Activated T-cell treated with anti-CD3 and anti-CD28 coated beads, Interleukin-2, amount 50 U/mL, for 72 hours (primary cell): Measurements from ENCODE around the gene CDH24. TPM values are rescaled to one million over a fixed set of nuclear protein-coding genes. Genes with fewer than 3 reads are reported as not detected.
A peak's percentile ranks its signal among the peaks of the same experiment; 100 is the strongest.

Source experiments
- ATAC-seq, 2 donors: fragments of 150-1000 bp; cut with Tn5 transposase; replicated peaks in 1 of 2; 2 replicates each; pipeline ENCODE4 v1.10.0; 2021; ENCODE audit warnings: moderate library complexity in 2 of 2, mild to moderate bottlenecking in 1 of 2
- DNase-seq, 2 donors: peaks; one replicate each; pipeline ENCODE4 v3.0.0; 2021 to 2022; ENCODE audit warnings: mixed read lengths in 1 of 2
- H3K27ac Mint-ChIP-seq: one replicate; pipeline ENCODE4 v1.8.0; 2022; ENCODE audit warnings: mild to moderate bottlenecking, moderate library complexity, mixed read lengths
- H3K27me3 Mint-ChIP-seq: one replicate; pipeline ENCODE4 v1.8.0; 2022; ENCODE audit warnings: low read depth, mixed read lengths
- H3K36me3 Mint-ChIP-seq, 2 donors: one replicate each; pipeline ENCODE4 v1.8.0; 2022; ENCODE audit warnings: mixed read lengths in 2 of 2, mild to moderate bottlenecking in 1 of 2; ENCODE audit not compliant: insufficient read depth in 2 of 2
- H3K4me1 Mint-ChIP-seq: one replicate; pipeline ENCODE4 v1.8.0; 2022; ENCODE audit warnings: low read depth, mixed read lengths
- H3K4me3 Mint-ChIP-seq, 2 donors: one replicate each; pipeline ENCODE4 v1.8.0; 2022; ENCODE audit warnings: mild to moderate bottlenecking in 2 of 2, mixed read lengths in 2 of 2, moderate library complexity in 2 of 2
- H3K9me3 Mint-ChIP-seq, 2 donors: one replicate each; pipeline ENCODE4 v1.8.0; 2022; ENCODE audit warnings: mixed read lengths in 2 of 2
- total RNA-seq, 2 donors: library from RNA; stranded (reverse); gene quantifications; one replicate each; pipeline ENCODE4 v1.2.3, GENCODE V29; 2022

The CDH24 gene
- total RNA-seq, 2 donors from 2014 or later, result 0.82 to 1.5 TPM

- H3K27ac Mint-ChIP-seq, result no peak within 1 kb of the TSS
- H3K36me3 Mint-ChIP-seq, result no peaks in the 10 kb centered on the region
- ATAC-seq (no peak), DNase-seq (no peak)
- H3K9me3 Mint-ChIP-seq, result no peaks in the 10 kb centered on the region
- H3K4me1 Mint-ChIP-seq, result no peaks in the 10 kb centered on the region
- H3K4me3 Mint-ChIP-seq, result no peak within 1 kb of the TSS
- H3K27me3 Mint-ChIP-seq, result no peaks in the 10 kb centered on the region
Observed at GRCh38 chr14:23042162-23042965, 15.0 kb downstream of the CDH24 start, which contains the start of gene PSMB11. Gene PSMB11, plus strand, starts transcription at chr14:23042212. Its CDS starts 14 bp downstream, at chr14:23042226.

- H3K27me3 Mint-ChIP-seq, result no peaks in the 10 kb centered on the region
- ATAC-seq, result no peak
- no peak overlapping the region for H3K4me3 Mint-ChIP-seq
- H3K27ac Mint-ChIP-seq, result no peak overlapping the region
- no peaks in the 10 kb centered on the region for H3K4me1 Mint-ChIP-seq
- H3K36me3 Mint-ChIP-seq, result no peaks in the 10 kb centered on the region
- H3K9me3 Mint-ChIP-seq, result no peaks in the 10 kb centered on the region
- DNase-seq, result no peak
Observed at GRCh38 chr14:23041729-23042128, 15.6 kb downstream of the CDH24 start.

GRCh38 chr14:23040100-23040499 is 17.2 kb downstream of the CDH24 start:
- DNase-seq (no peak), ATAC-seq (no peak)
- H3K36me3 Mint-ChIP-seq, result no peaks in the 10 kb centered on the region
- H3K4me1 Mint-ChIP-seq, result peaks cover 9% of the 10 kb centered on the region
- no peak overlapping the region for H3K27ac Mint-ChIP-seq
- no peaks in the 10 kb centered on the region for H3K27me3 Mint-ChIP-seq
- H3K9me3 Mint-ChIP-seq, result peaks cover 0 to 2% of the 10 kb centered on the region in 2 donors
- H3K4me3 Mint-ChIP-seq, result no peak overlapping the region

- Mint-ChIP-seq H3K9me3 (peaks cover 0 to 2% of the 10 kb centered on the region in 2 donors), H3K27ac (peak overlapping the region; percentile 93), H3K4me3 (peak overlapping the region; percentile 88 to 97), H3K36me3 (peaks cover 13 to 28% of the 10 kb centered on the region in 2 donors), H3K27me3 (no peaks in the 10 kb centered on the region), H3K4me1 (peaks cover 39% of the 10 kb centered on the region)
- DNase-seq, result no peak
- ATAC-seq, result no peak
Observed at GRCh38 chr14:23035303-23036144, 21.8 kb downstream of the CDH24 start.

GRCh38 chr14:23034498-23035302 is 22.6 kb downstream of the CDH24 start, which contains the start of gene PSMB5:
Gene PSMB5, minus strand, starts transcription at chr14:23034900. Its CDS starts 19 bp downstream, at chr14:23034881.
- peaks cover 39% of the 10 kb centered on the region for H3K4me1 Mint-ChIP-seq
- DNase-seq, result peak; percentile 86 to 93
- peaks cover 13 to 29% of the 10 kb centered on the region in 2 donors for H3K36me3 Mint-ChIP-seq
- no peaks in the 10 kb centered on the region for H3K27me3 Mint-ChIP-seq
- peak; percentile 93 to 94 for ATAC-seq
- H3K9me3 Mint-ChIP-seq, result peaks cover 0 to 2% of the 10 kb centered on the region in 2 donors
- peak within 1 kb of the TSS; percentile 93 for H3K27ac Mint-ChIP-seq
- peak within 1 kb of the TSS; percentile 88 to 97 for H3K4me3 Mint-ChIP-seq

- DNase-seq (no peak), ATAC-seq (peak in 1 of 2 donors; percentile 11)
- H3K4me1 Mint-ChIP-seq, result peaks cover 47% of the 10 kb centered on the region
- H3K9me3 Mint-ChIP-seq, result peaks cover 0 to 2% of the 10 kb centered on the region in 2 donors
- H3K27me3 Mint-ChIP-seq, result no peaks in the 10 kb centered on the region
- peak overlapping the region; percentile 93 for H3K27ac Mint-ChIP-seq
- H3K36me3 Mint-ChIP-seq, result peaks cover 13 to 35% of the 10 kb centered on the region in 2 donors
- H3K4me3 Mint-ChIP-seq, result peak overlapping the region; percentile 88 to 97
Observed at GRCh38 chr14:23033801-23034497, 23.4 kb downstream of the CDH24 start.

- H3K27ac Mint-ChIP-seq, result peak overlapping the region; percentile 93
- ATAC-seq (no peak), DNase-seq (no peak)
- H3K27me3 Mint-ChIP-seq, result no peaks in the 10 kb centered on the region
- H3K4me3 Mint-ChIP-seq, result peak overlapping the region; percentile 88 to 97
- H3K9me3 Mint-ChIP-seq, result peaks cover 0 to 2% of the 10 kb centered on the region in 2 donors
- H3K36me3 Mint-ChIP-seq, result peaks cover 14 to 35% of the 10 kb centered on the region in 2 donors
- peaks cover 52% of the 10 kb centered on the region for H3K4me1 Mint-ChIP-seq
Observed at GRCh38 chr14:23033251-23033727, 24.0 kb downstream of the CDH24 start.

- peaks cover 0 to 2% of the 10 kb centered on the region in 2 donors for H3K9me3 Mint-ChIP-seq
- peak overlapping the region in 1 of 2 donors; percentile 49 for H3K4me3 Mint-ChIP-seq
- peaks cover 62% of the 10 kb centered on the region for H3K4me1 Mint-ChIP-seq
- DNase-seq, result no peak
- no peaks in the 10 kb centered on the region for H3K27me3 Mint-ChIP-seq
- no peak for ATAC-seq
- H3K36me3 Mint-ChIP-seq, result peaks cover 16 to 42% of the 10 kb centered on the region in 2 donors
- peak overlapping the region; percentile 87 for H3K27ac Mint-ChIP-seq
Observed at GRCh38 chr14:23030936-23031335, 26.4 kb downstream of the CDH24 start.

- H3K27ac Mint-ChIP-seq, result peak overlapping the region; percentile 96
- ATAC-seq (peak; percentile 65 to 73), DNase-seq (peak; percentile 22 to 24)
- H3K4me1 Mint-ChIP-seq, result peaks cover 68% of the 10 kb centered on the region
- no peaks in the 10 kb centered on the region for H3K9me3 Mint-ChIP-seq
- no peaks in the 10 kb centered on the region for H3K27me3 Mint-ChIP-seq
- peak overlapping the region; percentile 12 to 16 for H3K4me3 Mint-ChIP-seq
- H3K36me3 Mint-ChIP-seq, result peaks cover 14 to 54% of the 10 kb centered on the region in 2 donors
Observed at GRCh38 chr14:23028799-23029198, 28.5 kb downstream of the CDH24 start.

- H3K27ac Mint-ChIP-seq, result peak overlapping the region; percentile 66
- peaks cover 3 to 28% of the 10 kb centered on the region in 2 donors for H3K36me3 Mint-ChIP-seq
- H3K4me3 Mint-ChIP-seq, result peak overlapping the region; percentile 54 to 70
- peaks cover 79% of the 10 kb centered on the region for H3K4me1 Mint-ChIP-seq
- peak; percentile 47 to 48 for ATAC-seq
- no peaks in the 10 kb centered on the region for H3K27me3 Mint-ChIP-seq
- DNase-seq, result peak in 1 of 2 donors; percentile 18
- H3K9me3 Mint-ChIP-seq, result no peaks in the 10 kb centered on the region
Observed at GRCh38 chr14:23025151-23025814, 32.0 kb downstream of the CDH24 start.

GRCh38 chr14:23024612-23025075 is 32.7 kb downstream of the CDH24 start:
- Mint-ChIP-seq H3K4me3 (peak overlapping the region; percentile 54 to 70), H3K36me3 (peaks cover 3 to 27% of the 10 kb centered on the region in 2 donors), H3K9me3 (no peaks in the 10 kb centered on the region), H3K27me3 (no peaks in the 10 kb centered on the region), H3K4me1 (peaks cover 80% of the 10 kb centered on the region), H3K27ac (peak overlapping the region; percentile 66)
- ATAC-seq, result peak; percentile 59 to 61
- no peak for DNase-seq
